LNCAP (cell line): Measurements from ENCODE around the gene GREB1.

Source experiments
- CTCF ChIP-seq: fragments of 450-650 bp; IDR thresholded peaks from 2 replicates; pipeline ENCODE4 v1.5.1; 2017; ENCODE audit warnings: mild to moderate bottlenecking

The GREB1 gene

DNA sequence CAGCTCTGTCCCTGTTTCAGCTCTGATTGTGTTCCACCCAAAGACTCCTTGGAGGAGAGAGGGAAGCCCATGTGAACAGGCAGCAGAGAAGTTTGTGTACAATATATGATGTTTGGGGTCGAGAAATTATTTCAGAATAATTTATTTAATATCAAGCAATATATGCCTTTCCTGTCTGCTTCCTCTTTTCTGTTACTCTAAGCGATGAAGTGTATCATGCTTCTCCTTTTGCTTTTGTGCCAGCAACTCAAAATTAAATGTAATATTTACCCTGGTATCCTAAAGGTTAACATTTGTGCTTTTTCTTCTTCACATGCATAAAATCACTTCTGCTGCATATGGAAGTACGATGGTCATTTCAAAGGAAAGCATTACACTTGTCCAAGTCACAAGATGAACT is 138.6 kb downstream of the GREB1 start:
- no peak for TF ChIP-seq CTCF

DNA sequence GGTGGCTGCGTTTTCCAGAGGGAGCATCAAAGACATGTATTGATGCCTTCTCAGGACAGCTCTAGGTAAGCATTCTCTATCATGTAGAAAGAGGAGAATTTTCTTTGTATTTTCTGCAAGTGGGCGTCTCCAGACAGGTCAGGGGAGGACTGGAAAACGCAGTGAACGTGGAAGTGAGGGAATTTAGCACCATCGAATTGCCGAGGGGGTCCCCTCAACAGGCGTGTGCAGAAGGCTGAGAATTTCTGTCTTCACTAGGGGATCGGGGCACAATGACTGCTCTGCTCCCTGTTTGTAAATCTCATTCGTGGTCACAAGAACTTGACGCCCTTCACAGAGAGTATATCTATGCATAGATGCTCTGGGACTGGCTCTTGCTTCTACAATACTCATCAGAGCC is 141.1 kb downstream of the GREB1 start:
- no peak for TF ChIP-seq CTCF

DNA sequence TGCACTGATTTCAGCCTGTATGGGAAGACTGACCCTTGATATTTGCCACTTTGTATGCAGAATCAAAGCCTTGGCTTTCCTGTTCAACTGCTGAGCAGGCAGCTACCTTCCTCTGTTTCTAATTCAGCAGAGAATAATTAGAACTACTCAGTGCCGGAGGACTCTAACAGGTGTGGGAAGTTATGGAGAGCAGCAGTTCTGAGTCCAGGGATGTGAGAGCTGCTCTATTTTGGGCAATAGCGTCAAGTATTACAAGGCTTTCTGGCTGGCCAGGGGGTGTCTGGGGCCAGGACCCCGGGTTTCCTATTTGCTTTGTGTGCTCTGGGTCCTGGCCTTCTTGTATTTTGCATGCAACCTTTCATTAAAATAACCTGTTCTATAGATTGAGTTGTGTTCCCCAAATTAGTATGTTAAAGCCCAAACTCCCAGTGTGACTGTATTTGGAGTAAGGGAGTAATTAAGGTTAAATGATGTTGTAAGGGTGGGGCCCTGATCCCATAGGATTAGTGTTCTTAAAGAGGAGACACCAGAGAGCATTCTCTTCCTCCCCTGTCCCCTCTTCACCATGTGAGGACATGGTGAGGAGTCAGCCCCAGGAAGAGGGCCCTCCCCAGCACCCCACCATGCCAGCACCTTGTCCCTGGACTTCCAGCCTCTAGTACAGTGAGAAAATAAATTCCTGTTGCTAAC is 141.7 kb downstream of the GREB1 start:
- TF ChIP-seq CTCF = no peak

GRCh38 chr2:11676640-11677039 is 142.8 kb downstream of the GREB1 start:
- no peak for TF ChIP-seq CTCF

DNA sequence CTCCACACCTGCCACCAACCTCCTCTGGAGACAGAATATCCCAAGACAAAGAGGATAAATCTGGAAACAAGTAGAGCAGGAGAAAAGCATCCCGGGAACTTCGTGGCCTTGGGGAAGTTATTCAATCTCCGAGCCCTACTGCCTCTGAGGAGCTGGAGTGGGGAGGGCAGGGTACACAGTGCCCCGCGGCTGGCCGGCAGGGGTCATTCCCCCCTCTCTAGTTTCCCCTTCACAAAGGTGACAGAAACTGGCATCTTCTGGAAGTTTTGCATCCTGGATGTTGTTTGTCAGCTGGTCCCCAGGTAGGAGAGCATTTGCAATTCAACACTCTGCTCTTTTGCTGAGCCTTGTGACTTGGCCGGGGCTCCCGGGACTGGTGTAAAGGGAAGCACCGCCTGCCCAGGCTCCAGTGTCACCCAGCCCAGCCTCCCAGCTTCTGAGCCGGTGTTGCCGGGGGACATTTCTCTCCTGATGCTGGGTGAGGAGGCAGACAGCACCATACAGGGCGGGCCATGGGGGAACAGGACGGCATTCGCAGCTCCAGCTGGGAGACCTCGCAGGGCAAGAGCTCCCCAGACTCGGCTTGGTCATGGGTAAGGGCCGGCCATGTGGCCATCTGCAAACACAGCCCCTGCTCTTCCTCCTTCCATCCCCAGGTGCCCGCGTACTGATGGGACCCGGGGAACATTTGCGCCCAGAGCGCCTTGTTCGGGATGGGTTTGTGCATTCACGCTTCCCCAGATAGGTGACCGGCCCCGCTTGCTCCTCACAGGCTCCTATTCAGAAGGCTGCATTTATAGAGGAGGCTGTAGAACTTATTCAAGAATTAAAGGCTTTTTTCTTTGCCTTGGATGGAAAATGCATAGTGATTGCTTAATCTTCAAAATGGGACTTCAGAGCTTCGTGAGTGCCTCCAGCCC is 143.6 kb downstream of the GREB1 start:
- no peak for TF ChIP-seq CTCF

DNA sequence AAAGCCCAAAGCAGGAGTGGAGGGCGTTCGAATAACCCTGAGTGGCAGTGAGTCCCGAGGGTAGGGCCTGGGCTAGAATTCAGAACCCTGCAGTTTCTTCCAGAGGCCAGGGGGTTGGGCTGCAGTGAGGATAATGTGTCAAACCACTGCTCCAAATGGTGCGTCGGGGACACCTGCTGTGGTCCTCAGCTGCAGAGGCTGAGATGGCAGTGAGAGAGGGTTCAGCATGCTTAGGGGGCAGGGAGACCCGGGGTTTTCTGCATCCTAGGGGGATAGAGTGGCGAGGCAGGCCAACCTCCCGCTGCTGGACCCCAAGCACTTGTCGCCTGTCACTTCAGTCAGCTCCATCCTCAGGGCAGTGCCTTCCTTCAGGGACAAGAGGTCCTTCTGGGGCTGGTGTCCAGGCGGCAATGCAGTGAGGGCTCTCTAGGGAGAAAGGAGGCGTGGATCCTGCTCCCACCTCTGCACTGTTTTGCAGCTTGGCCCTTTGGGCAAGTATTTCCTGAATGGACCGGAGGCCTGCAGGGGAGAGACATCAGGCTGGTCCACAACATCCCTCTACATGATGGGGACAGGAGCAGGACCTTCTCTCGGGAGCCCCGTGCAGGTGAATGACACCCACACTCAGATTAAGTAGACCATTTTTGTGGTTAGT is 144.6 kb downstream of the GREB1 start:
- TF ChIP-seq CTCF = no peak

- TF ChIP-seq CTCF = no peak
Observed at GRCh38 chr2:11679016-11679415, 145.2 kb downstream of the GREB1 start.
